Activated naive CD4-positive, alpha-beta T cell treated with anti-CD3 and anti-CD28 coated beads, Interleukin-2, amount 50 U/mL, for 72 hours (primary cell): Measurements from ENCODE around the gene MAST4. TPM values are rescaled to one million over a fixed set of nuclear protein-coding genes. Genes with fewer than 3 reads are reported as not detected.

ENCODE experiments used
- ATAC-seq, 2 donors: fragments of 150-1000 bp; cut with Tn5 transposase; 2 replicates each; pipeline ENCODE4 v1.10.0; 2021; ENCODE audit warnings: mild to moderate bottlenecking in 2 of 2, moderate library complexity in 2 of 2
- DNase-seq, 2 donors: peaks; one replicate each; pipeline ENCODE4 v3.0.0; 2021 to 2022; ENCODE audit warnings: low spot score in 2 of 2
- H3K27ac Mint-ChIP-seq, 2 donors: one replicate each; pipeline ENCODE4 v1.8.0; 2022; ENCODE audit warnings: mild to moderate bottlenecking in 2 of 2, mixed read lengths in 2 of 2
- H3K36me3 Mint-ChIP-seq, 2 donors: one replicate each; pipeline ENCODE4 v1.8.0; 2022; ENCODE audit warnings: mixed read lengths in 2 of 2
- H3K9me3 Mint-ChIP-seq, 2 donors: one replicate each; pipeline ENCODE4 v1.8.0; 2022; ENCODE audit warnings: mixed read lengths in 2 of 2
- total RNA-seq, 2 donors: library from RNA; stranded (reverse); gene quantifications; one replicate each; pipeline ENCODE4 v1.2.3, GENCODE V29; 2022

The MAST4 gene
- total RNA-seq, 2 donors from 2014 or later = 29.5 to 41.7 TPM

- Mint-ChIP-seq H3K27ac (peak overlapping the region in 1 of 2 donors; percentile 31), H3K9me3 (no peaks in the 10 kb centered on the region), H3K36me3 (peaks cover 7% of the 10 kb centered on the region in 2 donors)
- DNase-seq = peak in 1 of 2 donors; percentile 73
- peak; percentile 33 to 44 for ATAC-seq
Observed at GRCh38 chr5:67209141-67209771, 613.1 kb downstream of the MAST4 start.

DNA sequence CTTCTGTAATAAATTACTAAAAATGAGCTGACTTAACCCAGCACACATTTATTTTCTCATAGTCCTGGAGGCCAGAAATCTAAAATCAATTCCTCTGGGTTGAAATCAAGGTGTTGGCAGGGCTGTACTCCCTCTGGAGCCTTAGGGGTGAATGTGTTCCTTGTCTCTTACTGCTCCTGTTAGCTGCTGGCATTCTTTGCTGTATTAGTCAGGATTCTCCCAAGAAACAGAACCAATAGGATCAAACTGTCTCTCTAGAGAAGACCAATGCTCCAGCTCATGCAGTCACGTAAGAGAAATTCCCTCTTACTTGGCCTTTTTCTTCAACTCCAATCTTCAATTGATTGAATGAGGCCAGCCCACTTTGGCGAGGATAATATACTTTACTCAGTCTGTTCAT lies 615.7 kb downstream of the MAST4 start:
- Mint-ChIP-seq H3K36me3 (no peaks in the 10 kb centered on the region), H3K9me3 (no peaks in the 10 kb centered on the region), H3K27ac (no peak overlapping the region)
- ATAC-seq (no peak), DNase-seq (no peak)

GRCh38 chr5:67214036-67214435 lies 617.8 kb downstream of the MAST4 start:
- peak overlapping the region in 1 of 2 donors; percentile 14 for H3K27ac Mint-ChIP-seq
- ATAC-seq (no peak), DNase-seq (no peak)
- H3K36me3 Mint-ChIP-seq = no peaks in the 10 kb centered on the region
- no peaks in the 10 kb centered on the region for H3K9me3 Mint-ChIP-seq

DNA sequence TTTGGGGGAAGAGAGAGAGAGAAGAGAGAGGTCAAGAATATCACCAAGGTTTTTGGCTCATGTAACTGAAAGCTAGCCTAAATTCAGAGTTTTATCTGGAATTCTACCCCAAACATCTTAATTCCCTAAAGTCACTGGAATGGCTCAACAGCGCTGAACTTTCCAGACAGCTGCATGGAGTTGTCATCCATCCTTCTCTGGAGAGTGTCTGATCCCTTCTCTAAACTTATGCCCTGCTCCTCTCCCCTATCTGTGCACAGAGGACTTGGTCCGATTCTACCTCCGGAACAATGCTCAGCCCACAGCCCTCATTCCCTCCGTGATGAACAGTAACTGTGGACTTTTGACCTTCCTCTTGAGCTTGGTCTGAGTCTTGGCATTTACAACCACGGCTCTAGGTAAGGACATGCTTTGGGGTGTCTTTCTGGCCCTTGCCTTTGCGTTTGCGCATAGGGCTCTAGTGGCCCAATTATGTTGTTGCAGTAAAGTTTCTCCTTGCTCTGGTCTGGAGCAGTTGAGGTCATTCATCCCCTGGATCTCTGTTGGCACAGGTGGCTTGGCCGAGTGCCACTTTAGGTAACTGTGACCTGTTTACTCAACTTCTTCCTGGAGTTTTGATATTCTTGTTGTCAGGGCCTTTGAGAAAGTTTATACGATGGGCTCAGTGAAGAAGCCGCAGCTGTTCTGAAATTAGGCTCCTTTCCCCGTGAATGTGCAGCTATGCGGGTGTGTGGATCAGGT lies 618.7 kb downstream of the MAST4 start:
- Mint-ChIP-seq H3K9me3 (peaks cover 0 to 5% of the 10 kb centered on the region in 2 donors), H3K27ac (peak overlapping the region; percentile 86 to 87), H3K36me3 (peaks cover 4 to 5% of the 10 kb centered on the region in 2 donors)
- no peak for ATAC-seq
- DNase-seq = no peak

GRCh38 chr5:67215519-67216471 lies 619.6 kb downstream of the MAST4 start:
- H3K27ac Mint-ChIP-seq = peak overlapping the region; percentile 86 to 91
- ATAC-seq = peak; percentile 93 to 95
- H3K36me3 Mint-ChIP-seq = peaks cover 5 to 7% of the 10 kb centered on the region in 2 donors
- DNase-seq = peak; percentile 57 to 76
- H3K9me3 Mint-ChIP-seq = peaks cover 0 to 6% of the 10 kb centered on the region in 2 donors

GRCh38 chr5:67216564-67216963 lies 620.4 kb downstream of the MAST4 start:
- H3K9me3 Mint-ChIP-seq = peaks cover 0 to 6% of the 10 kb centered on the region in 2 donors
- ATAC-seq (no peak), DNase-seq (no peak)
- H3K36me3 Mint-ChIP-seq = peaks cover 5 to 7% of the 10 kb centered on the region in 2 donors
- peak overlapping the region; percentile 86 to 91 for H3K27ac Mint-ChIP-seq
